Osteocyte (in vitro differentiated cells): ENCODE data around the gene EGF. TPM values are rescaled to one million over a fixed set of nuclear protein-coding genes. Genes with fewer than 3 reads are reported as not detected.

ENCODE experiments used
- DNase-seq: peaks from one replicate; pipeline ENCODE4 v3.0.0; 2021; ENCODE audit warnings: mixed read lengths; ENCODE audit not compliant: unreplicated experiment; ENCODE audit errors: extremely low spot score
- H3K27ac Mint-ChIP-seq: one replicate; pipeline ENCODE4 v1.8.0; 2021; ENCODE audit warnings: mild to moderate bottlenecking, mixed read lengths; ENCODE audit not compliant: unreplicated experiment
- H3K27me3 Mint-ChIP-seq: one replicate; pipeline ENCODE4 v1.8.0; 2021; ENCODE audit warnings: mixed read lengths; ENCODE audit not compliant: unreplicated experiment
- H3K36me3 Mint-ChIP-seq: one replicate; pipeline ENCODE4 v1.8.0; 2021; ENCODE audit warnings: mixed read lengths; ENCODE audit not compliant: unreplicated experiment
- H3K4me1 Mint-ChIP-seq: one replicate; pipeline ENCODE4 v1.8.0; 2021; ENCODE audit warnings: mixed read lengths; ENCODE audit not compliant: unreplicated experiment
- H3K4me3 Mint-ChIP-seq: one replicate; pipeline ENCODE4 v1.8.0; 2021; ENCODE audit warnings: mild to moderate bottlenecking, moderate library complexity, mixed read lengths; ENCODE audit not compliant: unreplicated experiment
- H3K9me3 Mint-ChIP-seq: one replicate; pipeline ENCODE4 v1.8.0; 2021; ENCODE audit warnings: mixed read lengths; ENCODE audit not compliant: unreplicated experiment
- total RNA-seq: library from RNA; stranded (reverse); gene quantifications from 2 replicates; pipeline ENCODE4 v1.2.1, GENCODE V29; 2021
- TF ChIP-seq, protein P1 (sequence below): fragments of 200-600 bp; sonication (generic); IDR thresholded peaks from 2 replicates; pipeline ENCODE4 v1.5.0; 2021; ENCODE audit warnings: antibody characterized with exemption, mild to moderate bottlenecking, moderate library complexity

The EGF gene
- total RNA-seq, 1 donor from 2014 or later: not detected

DNA sequence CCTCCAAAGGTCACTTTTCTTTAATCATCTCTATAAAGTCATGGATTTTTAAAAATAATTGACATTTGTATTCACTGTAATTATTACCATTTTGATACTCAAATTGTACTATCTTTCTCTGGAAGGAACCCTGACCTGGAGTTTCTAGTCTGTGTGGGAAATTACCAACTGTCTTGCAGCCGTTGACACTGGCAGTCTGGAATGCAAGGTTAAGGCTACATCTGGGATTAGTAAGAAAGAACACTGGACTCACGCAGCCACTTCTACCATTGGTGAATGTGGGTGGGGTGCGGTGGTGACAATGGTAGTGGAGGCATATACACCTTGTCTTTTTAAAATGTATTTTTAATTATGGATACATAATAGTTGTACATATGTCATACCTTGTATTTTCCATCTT is 40.9 kb downstream of the EGF start:
- Mint-ChIP-seq H3K27ac (no peak overlapping the region), H3K36me3 (no peaks in the 10 kb centered on the region), H3K9me3 (no peaks in the 10 kb centered on the region), H3K27me3 (peaks cover 3% of the 10 kb centered on the region), H3K4me3 (no peak overlapping the region), H3K4me1 (no peaks in the 10 kb centered on the region)
- TF ChIP-seq, protein P1, sequence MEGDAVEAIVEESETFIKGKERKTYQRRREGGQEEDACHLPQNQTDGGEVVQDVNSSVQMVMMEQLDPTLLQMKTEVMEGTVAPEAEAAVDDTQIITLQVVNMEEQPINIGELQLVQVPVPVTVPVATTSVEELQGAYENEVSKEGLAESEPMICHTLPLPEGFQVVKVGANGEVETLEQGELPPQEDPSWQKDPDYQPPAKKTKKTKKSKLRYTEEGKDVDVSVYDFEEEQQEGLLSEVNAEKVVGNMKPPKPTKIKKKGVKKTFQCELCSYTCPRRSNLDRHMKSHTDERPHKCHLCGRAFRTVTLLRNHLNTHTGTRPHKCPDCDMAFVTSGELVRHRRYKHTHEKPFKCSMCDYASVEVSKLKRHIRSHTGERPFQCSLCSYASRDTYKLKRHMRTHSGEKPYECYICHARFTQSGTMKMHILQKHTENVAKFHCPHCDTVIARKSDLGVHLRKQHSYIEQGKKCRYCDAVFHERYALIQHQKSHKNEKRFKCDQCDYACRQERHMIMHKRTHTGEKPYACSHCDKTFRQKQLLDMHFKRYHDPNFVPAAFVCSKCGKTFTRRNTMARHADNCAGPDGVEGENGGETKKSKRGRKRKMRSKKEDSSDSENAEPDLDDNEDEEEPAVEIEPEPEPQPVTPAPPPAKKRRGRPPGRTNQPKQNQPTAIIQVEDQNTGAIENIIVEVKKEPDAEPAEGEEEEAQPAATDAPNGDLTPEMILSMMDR: no peak
- no peak for DNase-seq

- H3K27me3 Mint-ChIP-seq: peaks cover 7% of the 10 kb centered on the region
- no peak overlapping the region for H3K4me3 Mint-ChIP-seq
- no peaks in the 10 kb centered on the region for H3K36me3 Mint-ChIP-seq
- H3K4me1 Mint-ChIP-seq: no peaks in the 10 kb centered on the region
- no peak overlapping the region for H3K27ac Mint-ChIP-seq
- TF ChIP-seq, protein P1: no peak
- DNase-seq: no peak
- no peaks in the 10 kb centered on the region for H3K9me3 Mint-ChIP-seq
Observed at GRCh38 chr4:109955146-109955545, 42.5 kb downstream of the EGF start.

DNA sequence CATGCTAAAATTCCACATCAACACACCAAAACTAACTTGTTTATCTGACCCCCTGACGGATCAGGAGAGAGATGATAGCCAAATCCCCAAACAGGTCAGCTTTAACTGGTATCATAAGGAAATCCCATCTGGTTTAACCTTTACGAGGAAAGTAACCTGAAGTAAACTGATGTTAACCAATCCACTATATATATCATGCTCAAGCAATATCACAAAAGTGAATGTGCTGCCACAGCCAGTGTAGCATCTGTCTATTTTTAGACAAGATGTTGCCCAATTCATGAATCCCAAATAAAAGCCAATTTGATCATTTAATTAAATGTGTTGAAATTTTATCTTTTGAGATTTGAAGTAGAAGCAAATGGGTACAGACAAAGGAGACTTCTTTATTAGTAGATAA is 44.5 kb downstream of the EGF start:
- no peaks in the 10 kb centered on the region for H3K36me3 Mint-ChIP-seq
- TF ChIP-seq, protein P1: no peak
- H3K27me3 Mint-ChIP-seq: peaks cover 13% of the 10 kb centered on the region
- no peak for DNase-seq
- H3K9me3 Mint-ChIP-seq: no peaks in the 10 kb centered on the region
- H3K4me1 Mint-ChIP-seq: no peaks in the 10 kb centered on the region
- no peak overlapping the region for H3K4me3 Mint-ChIP-seq
- no peak overlapping the region for H3K27ac Mint-ChIP-seq

DNA sequence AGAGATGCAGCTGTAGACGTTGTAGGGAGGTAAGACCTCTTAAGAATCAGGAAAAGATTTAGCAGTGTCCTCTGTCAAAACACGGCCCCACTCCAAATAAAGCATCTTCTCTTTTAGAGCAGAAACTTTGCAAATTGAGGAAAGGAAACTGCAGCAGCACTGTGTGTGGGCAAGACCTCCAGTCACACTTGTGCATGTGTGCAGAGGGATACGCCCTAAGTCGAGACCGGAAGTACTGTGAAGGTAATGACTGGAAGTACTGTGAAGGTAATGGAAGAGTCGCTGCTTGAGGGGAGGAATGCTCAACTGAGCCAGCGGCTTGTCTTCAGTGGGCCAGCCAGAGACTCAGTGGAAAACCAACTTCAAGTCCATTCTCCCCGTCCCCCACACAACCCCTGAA is 46.5 kb downstream of the EGF start:
- H3K27ac Mint-ChIP-seq: no peak overlapping the region
- DNase-seq: no peak
- TF ChIP-seq, protein P1: no peak
- no peak overlapping the region for H3K4me3 Mint-ChIP-seq
- H3K4me1 Mint-ChIP-seq: no peaks in the 10 kb centered on the region
- H3K27me3 Mint-ChIP-seq: peaks cover 14% of the 10 kb centered on the region
- no peaks in the 10 kb centered on the region for H3K9me3 Mint-ChIP-seq
- no peaks in the 10 kb centered on the region for H3K36me3 Mint-ChIP-seq

DNA sequence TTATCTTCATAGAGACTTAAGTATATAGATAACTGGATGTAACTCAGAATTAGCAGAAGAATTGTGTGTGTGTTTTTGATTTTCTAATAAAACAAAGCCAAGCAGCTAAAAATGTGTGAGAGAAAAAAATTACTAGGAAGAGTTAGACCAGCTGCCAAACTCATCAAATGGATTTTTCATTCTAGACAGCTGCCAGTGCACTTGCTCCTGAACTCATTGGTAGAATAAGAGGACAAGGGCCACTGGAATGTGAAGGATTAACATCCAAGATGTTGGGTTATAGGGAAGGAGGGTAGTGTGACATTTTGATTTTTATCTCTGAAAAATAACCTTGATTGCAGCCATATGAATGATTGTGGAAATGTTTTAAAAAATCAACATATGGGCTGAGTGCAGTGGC is 49.7 kb downstream of the EGF start:
- Mint-ChIP-seq H3K36me3 (no peaks in the 10 kb centered on the region), H3K4me3 (no peak overlapping the region), H3K4me1 (no peaks in the 10 kb centered on the region), H3K27ac (no peak overlapping the region), H3K9me3 (no peaks in the 10 kb centered on the region), H3K27me3 (peaks cover 19% of the 10 kb centered on the region)
- TF ChIP-seq, protein P1: no peak
- no peak for DNase-seq
